Measurements from ENCODE around the gene PLEK2.

PLEK2 gene

GRCh38 chr14:67395086-67395875 is 16.7 kb downstream of the PLEK2 start:
- no peak overlapping the region for H3K4me3 ChIP-seq (ENCODE audit: low read depth, low read length)
- ChIA-PET POLR2A (no interaction called here), CTCF (no interaction called here)
- DNase-seq (ENCODE audit: low read depth, low spot score): no peak
- TF ChIP-seq, protein P1, sequence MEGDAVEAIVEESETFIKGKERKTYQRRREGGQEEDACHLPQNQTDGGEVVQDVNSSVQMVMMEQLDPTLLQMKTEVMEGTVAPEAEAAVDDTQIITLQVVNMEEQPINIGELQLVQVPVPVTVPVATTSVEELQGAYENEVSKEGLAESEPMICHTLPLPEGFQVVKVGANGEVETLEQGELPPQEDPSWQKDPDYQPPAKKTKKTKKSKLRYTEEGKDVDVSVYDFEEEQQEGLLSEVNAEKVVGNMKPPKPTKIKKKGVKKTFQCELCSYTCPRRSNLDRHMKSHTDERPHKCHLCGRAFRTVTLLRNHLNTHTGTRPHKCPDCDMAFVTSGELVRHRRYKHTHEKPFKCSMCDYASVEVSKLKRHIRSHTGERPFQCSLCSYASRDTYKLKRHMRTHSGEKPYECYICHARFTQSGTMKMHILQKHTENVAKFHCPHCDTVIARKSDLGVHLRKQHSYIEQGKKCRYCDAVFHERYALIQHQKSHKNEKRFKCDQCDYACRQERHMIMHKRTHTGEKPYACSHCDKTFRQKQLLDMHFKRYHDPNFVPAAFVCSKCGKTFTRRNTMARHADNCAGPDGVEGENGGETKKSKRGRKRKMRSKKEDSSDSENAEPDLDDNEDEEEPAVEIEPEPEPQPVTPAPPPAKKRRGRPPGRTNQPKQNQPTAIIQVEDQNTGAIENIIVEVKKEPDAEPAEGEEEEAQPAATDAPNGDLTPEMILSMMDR (IDR thresholded peaks at IDR 0.05; ENCODE audit: insufficient read depth, low read length, missing control alignments): no peak

DNA sequence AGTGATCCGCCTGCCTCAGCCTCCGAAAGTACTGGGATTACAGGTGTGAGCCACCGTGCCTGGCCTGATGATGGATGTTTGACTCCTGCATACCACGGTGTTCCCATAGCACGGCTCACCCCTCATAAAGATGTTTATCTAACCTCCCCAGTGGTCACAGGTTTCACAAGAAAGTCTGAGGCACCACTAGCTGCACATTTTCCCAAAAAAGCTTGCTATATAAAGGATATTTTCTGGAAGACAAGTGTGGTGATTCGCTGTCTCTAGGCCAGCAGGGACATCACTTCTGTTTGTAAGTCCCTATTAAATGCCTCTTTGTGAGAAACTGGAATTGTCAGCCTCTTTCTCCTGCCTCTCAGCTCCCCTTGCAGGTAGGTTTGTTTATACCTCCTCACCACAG is 18.3 kb downstream of the PLEK2 start:
- ChIA-PET POLR2A (no interaction called here), CTCF (interaction anchor here (0.7 kb wide), 1 partner anchor 10 kb away, joined by 3 read pairs; no protein-coding TSS in a partner anchor)
- no peak overlapping the region for H3K4me3 ChIP-seq (ENCODE audit: low read depth, low read length)
- DNase-seq (ENCODE audit: low read depth, low spot score): no peak
- TF ChIP-seq, protein P1 (IDR thresholded peaks at IDR 0.05; ENCODE audit: insufficient read depth, low read length, missing control alignments): no peak

- ChIA-PET CTCF (no interaction called here), POLR2A (no interaction called here)
- no peak for DNase-seq (ENCODE audit: low read depth, low spot score)
- H3K4me3 ChIP-seq (ENCODE audit: low read depth, low read length): no peak overlapping the region
- TF ChIP-seq, protein P1 (IDR thresholded peaks at IDR 0.05; ENCODE audit: insufficient read depth, low read length, missing control alignments): no peak
These were observed 19.2 kb downstream of the PLEK2 start for GRCh38 chr14:67392800-67393199.

DNA sequence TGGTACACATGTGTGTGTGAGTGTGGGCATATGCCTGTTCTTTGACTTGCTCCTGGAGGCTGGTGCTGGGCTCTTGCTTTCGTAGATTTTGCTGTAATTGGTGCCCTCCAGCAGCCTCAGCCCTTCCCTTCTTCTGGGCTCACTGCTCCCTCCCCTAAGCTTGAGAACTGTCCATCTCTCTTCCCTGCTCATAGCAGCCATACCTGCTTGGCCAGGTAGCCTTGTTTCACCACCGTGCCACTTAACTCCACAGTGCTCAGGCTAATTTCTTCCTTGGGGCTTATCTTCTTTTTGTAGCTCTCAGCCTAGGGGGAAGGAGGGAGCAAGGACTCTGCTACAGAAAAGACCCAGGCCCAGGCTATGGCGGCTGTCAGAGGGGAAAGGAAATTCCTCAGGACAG is 19.8 kb downstream of the PLEK2 start:
- POLR2A ChIA-PET: no interaction called here
- CTCF ChIA-PET: no interaction called here
- no peak overlapping the region for H3K4me3 ChIP-seq (ENCODE audit: low read depth, low read length)
- TF ChIP-seq, protein P1 (IDR thresholded peaks at IDR 0.05; ENCODE audit: insufficient read depth, low read length, missing control alignments): no peak
- DNase-seq (ENCODE audit: low read depth, low spot score): no peak

GRCh38 chr14:67391268-67391667 is 20.7 kb downstream of the PLEK2 start:
- DNase-seq (ENCODE audit: low read depth, low spot score): no peak
- ChIA-PET CTCF (no interaction called here), POLR2A (no interaction called here)
- TF ChIP-seq, protein P1 (IDR thresholded peaks at IDR 0.05; ENCODE audit: insufficient read depth, low read length, missing control alignments): no peak
- H3K4me3 ChIP-seq (ENCODE audit: low read depth, low read length): no peak overlapping the region

DNA sequence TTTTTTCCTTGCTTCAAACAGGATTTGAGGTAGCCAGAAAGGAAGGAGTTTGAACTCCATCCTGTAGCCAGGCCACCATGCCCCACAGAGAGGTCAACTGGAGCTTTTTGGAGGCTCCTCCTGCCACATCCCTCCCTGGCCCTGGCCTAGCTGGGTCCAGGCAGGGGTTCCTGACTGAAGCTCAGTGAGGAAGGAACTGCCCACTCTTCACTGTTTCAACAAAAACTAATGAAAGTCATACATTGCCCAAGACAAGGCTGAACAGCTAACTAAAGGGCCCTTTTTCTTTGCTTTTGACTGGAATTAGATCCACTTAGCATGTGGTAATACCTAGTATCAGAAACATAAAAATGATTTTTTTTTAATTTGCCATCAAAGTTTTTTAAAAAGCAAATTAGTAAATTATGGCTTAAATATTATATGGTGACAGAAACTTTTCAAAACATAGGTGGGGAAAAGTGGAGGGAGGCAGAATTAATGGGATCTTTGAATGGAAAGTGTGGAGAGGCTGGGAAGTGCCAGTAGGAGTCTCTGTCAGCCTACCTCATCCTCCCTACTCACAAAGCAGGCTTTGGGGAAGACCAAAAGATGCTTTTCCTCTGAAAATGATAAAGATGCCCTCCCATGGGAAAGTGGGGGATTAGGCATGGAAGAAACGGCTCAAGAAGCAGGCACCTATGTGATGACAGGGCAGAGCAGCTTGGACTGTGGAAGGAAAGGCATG is 22.0 kb downstream of the PLEK2 start:
- no peak overlapping the region for H3K4me3 ChIP-seq (ENCODE audit: low read depth, low read length)
- DNase-seq (ENCODE audit: low read depth, low spot score): no peak
- POLR2A ChIA-PET: no interaction called here
- CTCF ChIA-PET: interaction anchor here (1.0 to 1.2 kb wide), 2 partner anchors 22 to 182 kb away, joined by 3 read pairs; partner anchors contain the start of gene PLEK2
- TF ChIP-seq, protein P1 (IDR thresholded peaks at IDR 0.05; ENCODE audit: insufficient read depth, low read length, missing control alignments): no peak

All from AG04449 (cell line).